Measurements from ENCODE around the gene STRAP. TPM values are rescaled to one million over a fixed set of nuclear protein-coding genes. Genes with fewer than 3 reads are reported as not detected.

Gene STRAP
- total RNA-seq, 2 donors from 2014 or later = 24.1 to 28.5 TPM

DNA sequence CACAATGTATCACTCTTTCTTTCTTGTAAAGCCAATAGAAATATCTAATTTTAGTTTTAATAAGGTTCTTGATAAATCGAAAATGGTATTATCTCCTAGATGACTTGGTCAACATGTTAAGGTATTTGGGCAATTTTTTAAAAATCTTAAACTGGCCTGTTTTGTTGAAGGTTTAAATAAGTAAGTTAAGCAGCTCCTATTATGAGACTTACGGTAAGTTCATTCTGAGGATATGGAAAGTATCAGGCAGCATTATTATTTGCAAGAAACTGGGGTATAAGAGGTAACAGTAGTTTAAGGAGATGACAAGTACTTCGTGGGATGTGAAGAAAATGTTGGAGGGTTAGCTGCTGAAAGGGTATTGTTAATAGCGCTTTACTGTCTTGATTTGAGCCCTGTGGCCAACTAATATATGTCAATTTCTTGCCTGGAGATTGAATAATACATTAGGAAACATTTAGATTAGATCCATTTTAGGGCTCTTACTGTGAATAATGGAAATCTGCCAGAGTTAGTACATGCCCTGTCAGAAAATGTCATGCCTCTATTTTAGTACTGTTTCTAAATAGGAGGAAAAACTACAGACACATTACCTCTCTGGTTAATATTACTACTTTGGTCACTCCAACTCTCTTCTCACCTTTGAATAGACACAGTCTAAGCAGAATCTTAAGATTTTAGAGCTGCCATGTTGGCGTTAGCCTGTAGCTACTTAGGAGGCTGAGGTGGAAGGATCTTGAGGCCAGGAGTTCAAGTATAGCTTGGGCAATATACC is 5.0 kb downstream of the STRAP start:
- H3K9me3 ChIP-seq = no peaks in the 10 kb centered on the region
- no peak for ATAC-seq
- H3K27ac ChIP-seq = no peak overlapping the region
- intact Hi-C loops (cut with DNase I) = no loop called here
- no peak for DNase-seq
- H3K4me1 ChIP-seq = peaks cover 50% of the 10 kb centered on the region
- H3K36me3 ChIP-seq (replicated peaks in 1 of 2; ENCODE audit: insufficient read depth in 1 of 2, low read depth in 2 of 2) = no peaks in the 10 kb centered on the region
- 74% methylated on average over 5 of the region's 5 CpGs for WGBS, 2 donors
- TF ChIP-seq POLR2A (IDR thresholded peaks at IDR 0.05) = no peak
- TF ChIP-seq, protein P1, sequence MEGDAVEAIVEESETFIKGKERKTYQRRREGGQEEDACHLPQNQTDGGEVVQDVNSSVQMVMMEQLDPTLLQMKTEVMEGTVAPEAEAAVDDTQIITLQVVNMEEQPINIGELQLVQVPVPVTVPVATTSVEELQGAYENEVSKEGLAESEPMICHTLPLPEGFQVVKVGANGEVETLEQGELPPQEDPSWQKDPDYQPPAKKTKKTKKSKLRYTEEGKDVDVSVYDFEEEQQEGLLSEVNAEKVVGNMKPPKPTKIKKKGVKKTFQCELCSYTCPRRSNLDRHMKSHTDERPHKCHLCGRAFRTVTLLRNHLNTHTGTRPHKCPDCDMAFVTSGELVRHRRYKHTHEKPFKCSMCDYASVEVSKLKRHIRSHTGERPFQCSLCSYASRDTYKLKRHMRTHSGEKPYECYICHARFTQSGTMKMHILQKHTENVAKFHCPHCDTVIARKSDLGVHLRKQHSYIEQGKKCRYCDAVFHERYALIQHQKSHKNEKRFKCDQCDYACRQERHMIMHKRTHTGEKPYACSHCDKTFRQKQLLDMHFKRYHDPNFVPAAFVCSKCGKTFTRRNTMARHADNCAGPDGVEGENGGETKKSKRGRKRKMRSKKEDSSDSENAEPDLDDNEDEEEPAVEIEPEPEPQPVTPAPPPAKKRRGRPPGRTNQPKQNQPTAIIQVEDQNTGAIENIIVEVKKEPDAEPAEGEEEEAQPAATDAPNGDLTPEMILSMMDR (IDR thresholded peaks at IDR 0.05) = no peak
- H3K4me3 ChIP-seq = no peak overlapping the region
- no peaks in the 10 kb centered on the region for H3K27me3 ChIP-seq

DNA sequence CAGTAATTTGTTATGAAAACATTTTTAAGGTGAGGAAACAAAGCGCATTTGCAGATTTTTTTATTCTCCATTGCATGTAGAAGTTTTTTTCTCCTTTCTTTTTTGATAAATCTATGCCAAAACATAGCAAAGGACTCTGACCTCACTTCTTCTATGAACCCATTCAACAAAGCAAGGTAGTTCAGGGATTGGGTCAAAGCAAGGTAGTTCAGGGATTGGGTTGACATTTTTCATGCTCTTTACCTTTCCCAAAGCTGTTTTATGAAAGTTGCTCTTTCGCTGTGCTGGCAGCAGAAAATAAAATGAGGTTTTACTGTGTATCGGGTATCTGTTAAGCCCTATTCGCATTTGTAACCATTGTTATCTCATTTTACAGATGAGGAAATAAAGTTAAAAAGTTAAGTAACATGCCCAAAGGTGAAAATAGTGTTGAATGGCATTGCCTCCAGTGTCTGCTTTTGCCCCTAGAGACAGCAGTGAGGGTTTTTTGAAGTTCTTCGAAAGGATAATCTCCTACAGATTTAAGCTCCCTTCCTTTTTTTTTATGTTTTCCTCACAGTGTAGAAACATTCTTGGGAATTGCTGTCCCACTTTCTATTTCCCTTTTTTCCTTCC is 10.6 kb downstream of the STRAP start:
- intact Hi-C loops (cut with DNase I) = no loop called here
- Histone ChIP-seq H3K4me3 (no peak overlapping the region), H3K36me3 (replicated peaks in 1 of 2; ENCODE audit: insufficient read depth in 1 of 2, low read depth in 2 of 2) (peaks cover 0 to 11% of the 10 kb centered on the region in 2 donors), H3K27me3 (no peaks in the 10 kb centered on the region), H3K4me1 (peaks cover 7% of the 10 kb centered on the region), H3K9me3 (no peaks in the 10 kb centered on the region), H3K27ac (no peak overlapping the region)
- 76 to 80% methylated on average over 5 of the region's 5 CpGs for WGBS, 2 donors
- DNase-seq = no peak
- ATAC-seq = no peak
- TF ChIP-seq, protein P1 (IDR thresholded peaks at IDR 0.05) = no peak
- TF ChIP-seq POLR2A (IDR thresholded peaks at IDR 0.05) = no peak

DNA sequence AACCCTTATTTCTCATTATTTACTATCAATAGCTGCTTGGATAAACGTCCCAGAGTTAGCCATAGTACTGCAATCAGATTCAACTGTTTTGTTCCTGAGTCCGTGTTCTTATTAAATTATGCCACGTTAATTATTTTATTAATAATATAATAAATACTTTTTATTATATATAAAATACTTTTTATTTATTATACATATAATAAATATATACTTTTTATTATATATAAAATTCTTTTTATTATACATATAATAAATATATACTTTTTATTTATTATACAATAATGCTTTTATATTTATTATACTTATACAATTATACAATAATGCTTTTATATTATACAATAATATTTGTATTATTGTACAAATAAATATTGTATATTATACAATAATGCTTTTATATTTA is 11.1 kb downstream of the STRAP start:
- H3K4me3 ChIP-seq = no peak overlapping the region
- no peaks in the 10 kb centered on the region for H3K9me3 ChIP-seq
- ATAC-seq (no peak), DNase-seq (no peak)
- intact Hi-C loops (cut with DNase I) = no loop called here
- H3K36me3 ChIP-seq (replicated peaks in 1 of 2; ENCODE audit: insufficient read depth in 1 of 2, low read depth in 2 of 2) = peaks cover 0 to 13% of the 10 kb centered on the region in 2 donors
- H3K4me1 ChIP-seq = peaks cover 2% of the 10 kb centered on the region
- no peaks in the 10 kb centered on the region for H3K27me3 ChIP-seq
- 69 to 72% methylated on average over 3 of the region's 3 CpGs for WGBS, 2 donors
- no peak overlapping the region for H3K27ac ChIP-seq
- no peak for TF ChIP-seq POLR2A (IDR thresholded peaks at IDR 0.05)
- TF ChIP-seq, protein P1 (IDR thresholded peaks at IDR 0.05) = no peak

DNA sequence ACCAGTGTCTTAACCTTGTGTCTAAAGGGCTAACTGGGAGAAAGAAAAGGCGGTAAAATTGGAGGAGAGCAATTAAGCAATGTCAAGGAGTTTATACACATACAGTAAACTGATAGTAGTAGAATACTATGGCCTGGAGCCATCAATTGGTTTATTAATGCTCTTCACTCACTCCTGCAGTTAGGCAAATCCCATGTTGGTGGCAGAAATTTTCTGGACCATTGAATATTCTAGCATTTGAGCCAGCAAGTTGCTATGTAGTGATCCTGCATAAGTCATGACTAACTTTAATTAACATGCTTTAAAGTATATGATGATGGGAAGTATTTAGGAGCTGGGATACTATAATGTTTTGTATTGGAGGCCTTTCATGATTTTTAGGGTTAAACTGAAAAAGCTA is 14.7 kb downstream of the STRAP start:
- ATAC-seq (no peak), DNase-seq (no peak)
- Histone ChIP-seq H3K27ac (no peak overlapping the region), H3K36me3 (replicated peaks in 1 of 2; ENCODE audit: insufficient read depth in 1 of 2, low read depth in 2 of 2) (peaks cover 0 to 27% of the 10 kb centered on the region in 2 donors), H3K27me3 (no peaks in the 10 kb centered on the region), H3K4me1 (no peaks in the 10 kb centered on the region), H3K4me3 (no peak overlapping the region), H3K9me3 (no peaks in the 10 kb centered on the region)
- TF ChIP-seq, protein P1 (IDR thresholded peaks at IDR 0.05) = no peak
- TF ChIP-seq POLR2A (IDR thresholded peaks at IDR 0.05) = no peak
- intact Hi-C loops (cut with DNase I) = no loop called here
- 83 to 88% methylated on average over 1 of the region's 1 CpG for WGBS, 2 donors

Measured in body of pancreas (tissue), 4 donors.